AG08396 (cell line): ENCODE results near the gene DMAC2L.
A peak's percentile ranks its signal among the peaks of the same experiment; 100 is the strongest.
"Not testable (repeated sequence)": the region's sequence is repeated elsewhere in the genome, so short reads cannot be mapped to it uniquely, and the experiment has no call there.

Experiments
- DNase-seq: peaks from one replicate; pipeline ENCODE4 v3.0.0; 2012; ENCODE audit warnings: low spot score, mixed read lengths

Gene DMAC2L, protein sequence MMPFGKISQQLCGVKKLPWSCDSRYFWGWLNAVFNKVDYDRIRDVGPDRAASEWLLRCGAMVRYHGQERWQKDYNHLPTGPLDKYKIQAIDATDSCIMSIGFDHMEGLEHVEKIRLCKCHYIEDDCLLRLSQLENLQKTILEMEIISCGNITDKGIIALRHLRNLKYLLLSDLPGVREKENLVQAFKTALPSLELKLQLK

DNA sequence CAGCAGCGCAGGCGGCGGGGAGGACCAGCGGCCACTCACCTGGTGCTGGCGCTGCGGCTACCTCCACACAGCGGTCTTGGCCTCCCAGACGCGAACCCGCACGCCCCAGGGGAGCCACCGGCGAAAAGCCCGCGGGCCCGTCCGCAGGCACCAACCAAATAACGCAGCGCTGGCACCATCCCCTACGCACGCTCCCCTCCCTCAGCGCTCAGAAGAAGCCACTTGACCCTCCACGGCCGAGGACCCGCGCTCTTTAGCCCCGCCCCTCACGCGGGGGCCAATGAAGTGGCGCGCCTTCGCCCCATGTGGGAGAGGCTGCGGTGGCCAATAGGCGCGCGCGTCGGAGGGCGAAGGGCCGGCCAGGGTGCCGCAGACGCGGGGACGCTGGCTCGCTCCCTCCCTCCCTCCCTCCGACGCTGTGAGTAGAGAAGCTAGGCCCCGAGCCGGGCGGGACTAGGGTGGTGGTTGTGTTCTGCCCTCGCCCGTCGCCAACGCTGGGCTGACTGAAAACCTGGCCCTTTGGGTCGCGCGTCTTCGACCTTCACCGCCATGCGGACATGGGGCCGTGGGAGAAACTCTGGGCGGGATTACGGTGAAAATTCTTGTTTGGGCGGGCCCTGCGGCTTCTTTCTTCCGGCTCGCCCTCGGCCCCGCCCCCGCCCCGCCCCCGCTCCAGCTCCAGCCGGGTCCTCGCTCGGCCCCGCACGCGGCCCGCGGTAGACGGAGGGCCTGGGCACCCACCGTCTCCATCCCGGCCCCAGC is at the start of gene DMAC2L, which contains the start of gene L2HGDH:
Gene DMAC2L (plus strand): TSS at position 353 of the 762 bp plus-strand sequence. CDS start 9,164 bp downstream, outside the sequence.
Gene L2HGDH (minus strand): TSS at position 258 of the 762 bp plus-strand sequence. CDS start 79 bp downstream, at position 179.
- DNase-seq: peak; percentile 98

DNA sequence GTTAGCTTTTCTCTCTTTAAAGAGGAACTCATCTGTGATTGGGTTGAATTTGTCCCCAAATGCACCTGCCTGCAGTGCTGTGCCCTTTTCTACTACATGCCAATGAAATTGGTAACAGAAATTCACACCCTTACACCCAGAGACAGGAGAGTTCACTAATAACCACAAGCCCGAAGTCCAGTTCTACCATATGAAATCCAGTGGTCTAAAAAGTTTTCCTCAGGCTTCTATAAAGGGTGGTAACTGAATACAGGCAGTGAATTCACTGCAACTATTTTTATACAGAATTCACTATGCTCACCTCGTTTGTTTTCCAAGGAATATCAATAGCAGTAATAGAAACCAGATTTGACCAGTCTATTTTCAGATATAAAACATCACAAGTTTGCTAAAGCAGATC is 49.3 kb upstream of the DMAC2L start:
- no peak for DNase-seq

DNA sequence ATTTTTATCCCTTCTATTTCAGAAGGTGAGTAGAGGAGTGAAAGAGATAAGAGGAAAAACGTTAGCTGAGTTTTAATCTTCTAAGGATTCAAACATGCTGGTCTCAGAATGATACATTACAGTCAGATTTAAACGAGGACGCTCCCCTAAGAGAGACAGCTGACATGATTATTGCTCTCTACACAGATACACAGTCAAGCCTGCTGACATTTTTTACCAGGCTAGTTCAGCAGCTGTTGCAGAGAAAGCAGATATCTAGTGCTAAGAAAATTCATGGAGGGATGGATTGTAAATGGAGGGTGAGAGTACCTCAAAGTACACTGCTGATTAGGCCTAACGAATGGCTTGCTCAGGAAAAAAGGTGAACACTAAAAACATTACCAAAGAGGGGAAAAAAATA is 48.8 kb upstream of the DMAC2L start:
- DNase-seq: no peak

DNA sequence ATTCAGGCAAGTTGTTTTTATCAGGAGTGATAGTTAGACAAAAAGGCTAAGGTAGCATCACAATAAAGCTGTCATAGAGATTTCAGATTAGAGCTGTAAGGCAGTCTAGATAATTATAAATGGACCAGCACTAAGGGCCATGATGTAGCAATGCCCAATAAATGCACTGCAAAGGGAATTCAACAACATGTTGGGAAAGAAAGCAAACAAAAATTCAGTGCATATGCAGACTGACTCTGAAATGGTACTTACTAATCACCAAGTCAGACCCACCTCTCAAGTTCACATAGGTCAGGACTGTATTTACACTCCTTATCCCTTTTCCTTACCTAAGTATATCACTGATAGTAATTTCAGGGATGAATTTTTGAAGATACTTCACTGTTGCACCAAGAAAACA is 47.1 kb upstream of the DMAC2L start:
- no peak for DNase-seq

DNA sequence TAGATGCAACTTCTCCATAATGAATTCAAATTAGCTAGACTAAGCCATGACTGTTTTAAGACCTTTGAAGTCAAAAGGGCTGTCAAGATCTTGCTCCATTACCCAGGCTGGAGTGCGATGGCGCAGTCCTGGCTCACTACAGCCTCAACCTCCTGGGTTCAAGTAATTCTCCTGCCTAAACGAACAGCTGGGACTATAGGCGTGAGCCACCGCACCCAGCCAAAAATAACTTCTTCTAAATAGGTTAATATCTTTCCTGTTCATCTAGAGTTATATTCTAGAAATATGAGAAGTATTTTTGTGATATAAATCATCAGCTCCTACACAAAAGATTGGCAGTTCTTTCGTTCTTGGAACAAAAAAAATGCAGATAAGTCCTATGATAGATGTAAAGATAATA is 41.2 kb upstream of the DMAC2L start:
- DNase-seq: no peak

DNA sequence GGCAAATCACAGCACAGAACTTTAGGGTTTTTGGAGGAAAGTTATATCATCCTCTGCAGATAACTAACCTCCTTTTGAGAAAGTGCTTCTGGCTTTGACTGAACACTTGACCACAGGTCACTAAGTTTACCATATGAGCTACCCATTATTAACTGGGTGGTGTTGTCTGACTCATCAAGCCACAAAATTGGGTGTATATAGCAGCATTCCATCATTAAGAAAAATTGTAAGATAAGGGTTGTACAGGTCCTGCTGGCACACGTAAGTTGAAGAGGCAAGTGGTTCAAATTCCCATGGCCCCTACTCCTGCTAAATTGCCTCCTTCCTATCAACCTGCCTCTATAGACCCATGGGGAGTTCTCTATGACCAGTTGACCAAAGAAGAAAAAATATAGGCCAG is 39.6 kb upstream of the DMAC2L start:
- no peak for DNase-seq

DNA sequence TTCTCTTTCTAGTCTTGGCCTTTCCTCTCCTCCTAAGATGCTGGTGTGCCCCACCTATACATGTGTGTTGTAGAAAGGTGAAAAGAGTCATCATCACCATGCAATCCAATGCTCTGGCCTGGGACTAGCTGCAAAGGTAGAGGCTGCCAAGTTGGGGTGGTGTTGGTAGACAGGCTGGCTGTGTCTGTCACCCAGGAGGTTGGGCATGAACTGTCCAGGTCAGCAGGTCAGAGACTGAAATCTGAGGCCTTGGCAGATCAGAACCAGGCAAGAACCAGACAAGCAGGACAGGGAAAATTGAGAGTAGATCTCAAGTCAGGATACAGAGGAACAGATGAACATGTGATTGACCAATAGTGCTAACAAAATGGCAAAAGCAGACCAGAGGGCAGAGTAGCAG is 26.3 kb upstream of the DMAC2L start:
- DNase-seq: no peak

DNA sequence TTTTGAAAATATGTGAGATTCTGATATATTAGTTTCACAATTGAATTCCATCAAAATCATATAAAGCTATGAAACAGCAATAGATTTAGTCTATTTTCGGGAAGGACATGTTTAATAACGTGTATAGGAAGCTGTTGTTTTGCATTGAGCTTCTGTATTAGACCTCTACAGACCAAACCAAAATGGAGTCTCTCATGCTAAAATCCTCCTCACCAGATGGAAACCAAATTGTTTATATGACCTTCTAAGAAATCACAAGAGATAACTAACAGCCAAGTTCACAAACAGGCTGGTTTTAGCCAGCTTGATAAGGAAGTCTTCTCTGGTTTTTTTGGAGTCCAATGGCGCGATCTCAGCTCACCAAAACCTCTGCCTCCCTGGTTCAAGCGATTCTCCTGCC is 24.0 kb upstream of the DMAC2L start:
- no peak for DNase-seq

DNA sequence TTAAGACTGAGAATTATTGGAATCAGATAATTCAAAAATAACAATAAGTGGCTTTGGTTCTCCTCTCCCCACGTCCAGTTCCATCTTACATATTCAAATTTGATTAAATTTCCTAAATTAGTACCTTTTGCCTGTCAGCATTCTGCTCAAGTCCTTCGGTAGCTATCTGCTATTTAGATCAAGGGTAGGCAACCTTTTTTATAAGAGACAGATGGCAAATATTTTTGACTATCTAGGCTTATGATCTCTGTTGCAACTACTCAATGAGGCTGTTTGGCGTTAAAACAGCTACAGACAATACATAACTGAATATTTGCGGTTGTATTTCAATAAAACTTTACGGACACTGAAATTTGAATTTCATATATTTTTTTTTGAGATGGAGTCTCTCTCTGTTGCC is 21.8 kb upstream of the DMAC2L start:
- no peak for DNase-seq

DNA sequence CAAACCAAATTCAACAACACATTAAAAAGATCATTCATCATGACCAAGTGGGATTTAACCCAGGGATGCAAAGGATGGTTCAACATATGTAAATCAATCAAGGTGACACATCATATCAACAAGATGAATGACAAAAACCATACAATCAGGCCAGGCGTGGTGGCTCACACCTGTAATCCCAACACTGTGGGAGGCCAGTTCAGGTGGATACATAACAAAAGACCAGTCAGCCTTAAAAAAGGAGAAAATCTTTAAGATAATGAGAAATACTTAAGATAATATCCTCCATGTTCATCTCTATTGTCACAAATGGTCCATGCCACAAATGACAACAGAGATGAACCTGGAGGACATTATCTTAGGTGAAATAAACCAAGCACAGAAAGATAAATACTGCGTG is 12.5 kb upstream of the DMAC2L start:
- no peak for DNase-seq

DNA sequence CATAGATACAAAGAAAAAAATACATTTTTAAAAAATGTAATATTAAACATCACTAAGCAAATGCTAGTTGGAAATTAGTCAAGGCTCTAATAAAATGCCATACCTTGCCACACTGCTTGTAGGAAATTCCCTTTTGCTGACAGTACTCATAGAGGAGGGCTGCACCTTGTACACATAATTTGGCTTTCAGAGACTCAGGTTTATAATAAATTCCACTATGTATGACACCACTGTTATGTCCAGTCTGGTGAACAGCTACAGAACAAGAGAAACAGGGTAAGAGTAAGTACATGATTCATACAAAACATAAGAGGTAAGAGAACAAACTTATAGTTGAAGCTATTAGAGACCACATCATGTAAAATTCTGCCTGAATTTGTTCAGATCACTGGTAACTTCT is 10.2 kb upstream of the DMAC2L start:
- no peak for DNase-seq

DNA sequence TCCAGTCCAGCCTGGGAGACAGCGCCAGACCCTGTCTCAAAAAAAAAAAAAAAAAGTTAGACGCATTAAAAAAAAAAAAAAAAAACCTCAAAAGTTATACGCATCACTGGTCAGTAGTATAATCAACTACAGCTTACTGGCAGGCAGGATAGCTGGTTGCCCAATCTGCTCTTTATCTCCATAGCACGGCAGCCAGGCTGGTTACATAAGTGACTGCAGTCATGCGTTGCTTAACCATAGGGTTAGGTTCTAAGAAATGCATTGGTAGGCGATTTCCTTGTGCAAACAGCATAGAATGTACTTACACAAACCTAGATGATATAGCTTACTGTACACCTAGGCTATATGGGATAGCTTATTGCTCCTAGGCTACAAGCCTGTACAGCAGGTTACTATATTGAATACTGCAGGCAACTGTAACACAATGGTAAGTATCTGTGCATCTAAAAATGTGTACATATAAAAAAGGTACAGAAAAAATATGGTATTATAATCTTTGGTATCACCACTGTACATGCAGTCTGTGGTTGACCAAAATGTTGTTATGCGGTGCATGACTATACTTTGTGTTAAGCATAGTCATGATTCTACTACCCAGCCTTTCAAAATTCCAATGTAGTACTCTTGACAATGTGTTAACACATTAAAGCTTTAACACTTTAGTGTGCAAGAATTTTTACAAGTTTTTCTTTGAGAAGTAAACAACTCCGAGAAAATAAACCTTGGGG is 8.2 kb upstream of the DMAC2L start:
- no peak for DNase-seq

DNA sequence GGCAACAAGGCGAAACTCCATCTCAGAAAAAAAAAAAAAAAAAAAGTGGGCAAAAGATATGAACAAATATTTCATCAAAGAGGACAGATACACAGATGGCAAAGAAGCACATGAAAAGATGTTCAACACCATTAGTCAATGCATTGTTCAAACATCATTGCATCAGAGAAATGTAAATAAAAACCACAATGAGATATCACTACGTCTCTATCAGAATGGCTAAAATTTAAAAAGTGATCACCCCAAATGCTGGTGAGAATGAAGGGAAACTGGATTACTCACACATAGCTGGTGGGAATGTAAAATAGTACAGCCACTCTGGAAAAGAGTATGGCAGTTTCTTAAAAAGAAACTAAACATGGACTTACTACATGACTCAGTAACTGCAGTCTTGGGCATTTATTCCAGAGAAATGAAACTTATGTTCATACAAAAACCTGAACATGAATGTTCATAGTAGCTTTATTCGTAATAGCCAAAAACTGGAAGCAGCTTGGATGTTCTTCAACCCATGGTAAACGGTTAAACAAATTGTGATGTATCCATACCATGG is 3.7 kb upstream of the DMAC2L start:
- DNase-seq: no peak

DNA sequence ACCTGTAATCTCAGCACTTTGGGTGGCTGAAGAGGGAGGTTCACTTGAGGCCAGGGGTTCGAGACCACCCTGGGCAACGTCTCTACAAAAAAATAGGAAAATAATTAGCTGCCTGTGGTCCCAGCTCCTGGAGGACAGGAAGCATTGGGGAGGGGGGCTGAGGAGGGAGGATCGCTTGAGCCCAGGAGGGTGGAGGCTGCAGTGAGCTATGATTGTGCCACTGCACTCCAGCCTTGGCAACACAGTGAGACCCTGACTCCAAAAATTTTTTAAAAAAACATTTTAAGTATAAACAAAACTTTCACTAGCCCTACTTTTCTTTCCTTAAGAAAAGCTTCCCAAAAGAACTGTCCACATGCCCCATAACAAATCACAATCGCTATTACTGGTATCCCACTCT is 1.7 kb upstream of the DMAC2L start:
- no peak for DNase-seq

DNA sequence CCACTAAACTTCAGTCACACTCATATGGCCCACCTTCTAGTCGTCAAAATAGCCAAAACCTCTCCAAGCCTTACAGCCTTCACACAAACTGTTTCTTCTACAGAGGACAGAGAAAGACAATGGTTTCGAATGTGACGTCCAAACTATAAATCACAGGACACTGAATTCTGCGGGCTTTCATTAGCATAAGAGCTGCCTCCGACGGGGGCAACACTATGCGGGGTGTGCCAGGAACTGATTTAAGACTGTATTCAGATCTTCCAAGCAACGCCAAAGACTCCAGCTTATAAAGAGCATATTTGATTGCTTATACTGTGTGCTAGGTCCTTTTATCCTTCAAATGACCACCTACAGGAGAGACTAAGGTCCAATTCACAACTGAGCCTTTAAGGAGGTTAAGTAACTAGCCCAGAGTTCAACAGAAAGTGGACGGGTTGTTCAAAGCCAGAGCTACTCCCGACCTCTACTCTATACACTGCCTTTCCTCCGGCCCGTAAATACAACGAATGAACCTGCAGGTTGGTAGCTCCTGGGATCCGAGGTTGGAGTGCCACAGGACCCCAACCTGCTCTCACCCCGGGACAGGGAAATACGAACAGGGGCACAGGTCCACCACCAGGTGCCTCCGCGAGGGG is 670 bp upstream of the DMAC2L start:
- DNase-seq: no peak

DNA sequence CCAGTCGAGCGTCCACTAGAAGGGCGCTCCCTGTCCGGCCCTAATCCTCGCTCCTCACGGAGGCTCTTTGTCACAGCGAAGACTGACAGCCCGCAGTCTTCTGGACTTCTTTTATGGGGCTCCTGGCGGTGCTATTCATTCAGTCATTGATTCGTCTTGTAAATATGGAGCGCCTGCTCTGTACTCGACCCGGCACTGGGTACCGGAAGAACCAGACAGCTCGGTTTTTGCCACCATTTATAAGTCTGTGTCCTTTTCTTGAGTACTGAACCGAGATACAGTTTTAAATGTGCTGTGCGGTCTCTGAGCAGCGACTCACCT is 570 bp downstream of the DMAC2L start:
- no peak for DNase-seq

DNA sequence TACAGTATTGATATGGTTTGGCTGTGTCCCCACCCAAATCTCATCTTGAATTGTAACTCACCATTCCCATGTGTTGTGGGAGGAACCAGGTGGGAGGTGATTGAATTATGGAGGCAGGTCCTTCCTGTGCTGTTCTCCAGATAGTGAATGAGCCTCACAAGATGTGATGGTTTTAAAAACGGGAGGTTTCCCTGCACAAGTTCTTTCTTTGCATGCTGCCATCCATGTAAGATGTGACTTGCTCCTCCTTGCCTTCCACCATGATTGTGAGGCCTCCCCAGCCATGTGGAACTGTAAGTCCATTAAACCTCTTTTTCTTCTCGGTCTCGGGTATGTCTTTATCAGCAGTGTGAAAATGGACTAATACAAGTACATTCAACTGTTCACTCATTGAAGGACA is 2.0 kb downstream of the DMAC2L start:
- DNase-seq: not testable (repeated sequence)

DNA sequence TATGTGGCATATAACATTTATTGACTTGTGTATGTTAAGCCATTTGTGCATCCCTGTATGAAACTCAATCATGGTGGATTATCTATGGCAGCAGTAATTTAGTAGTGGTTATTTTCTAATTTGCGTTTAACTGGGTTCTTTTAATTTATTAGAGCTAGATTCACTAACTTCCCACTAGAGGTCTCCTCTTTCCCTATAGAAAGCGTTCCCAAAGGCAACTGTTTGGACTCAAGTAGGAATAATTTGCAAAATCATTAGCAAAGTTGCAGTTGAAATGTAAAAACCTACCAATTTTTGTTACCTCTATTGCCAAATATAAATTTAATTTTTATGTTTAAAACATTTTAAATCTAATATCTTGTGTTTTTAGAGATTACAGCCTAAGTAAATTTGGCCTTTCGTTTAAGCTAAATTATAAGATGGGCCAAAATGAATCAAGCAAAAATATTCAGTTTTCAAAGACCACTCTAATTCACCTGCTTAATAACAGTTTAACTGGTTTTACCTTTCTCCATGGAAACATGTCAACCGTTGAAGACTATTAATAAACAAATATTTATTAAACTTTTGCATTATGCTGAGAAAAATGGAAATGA is 6.0 kb downstream of the DMAC2L start:
- DNase-seq: no peak

DNA sequence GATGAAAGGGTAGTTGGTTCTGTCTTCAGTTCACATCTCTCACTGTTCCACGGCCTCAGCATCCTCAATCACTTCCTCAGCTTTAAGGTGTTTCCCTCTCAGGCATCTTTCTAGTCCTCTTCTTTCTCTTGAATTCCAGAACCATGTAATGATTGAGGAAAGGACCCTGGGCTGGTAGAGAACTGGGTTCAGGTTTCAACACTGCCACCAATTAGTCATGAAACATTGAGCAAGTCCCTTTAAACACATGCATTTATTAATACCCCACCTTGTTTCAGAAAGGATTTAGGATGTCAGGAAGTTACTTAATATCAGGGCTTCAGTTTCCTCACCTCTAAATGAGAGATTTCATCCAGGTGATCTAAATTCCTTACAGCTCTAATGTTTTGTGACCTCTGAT is 7.2 kb downstream of the DMAC2L start:
- no peak for DNase-seq

DNA sequence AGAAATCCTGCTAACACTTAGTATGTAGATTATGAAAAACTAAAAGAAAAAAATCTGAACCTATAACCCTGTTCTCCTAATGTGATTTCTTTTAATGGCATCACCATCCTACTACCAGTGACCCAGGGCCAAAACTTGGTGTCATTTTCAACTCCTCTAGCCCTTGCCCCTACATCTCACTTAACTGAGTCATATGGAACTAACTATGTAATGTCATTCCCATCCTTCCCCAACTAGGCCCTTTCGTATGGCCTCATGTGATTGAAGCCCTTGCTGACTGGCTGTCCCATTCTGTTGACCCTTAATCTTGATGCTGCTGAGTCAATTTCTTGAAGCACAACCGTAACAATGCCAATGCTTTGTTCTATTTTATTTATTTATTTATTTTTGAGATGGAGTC is 7.6 kb downstream of the DMAC2L start:
- no peak for DNase-seq

DNA sequence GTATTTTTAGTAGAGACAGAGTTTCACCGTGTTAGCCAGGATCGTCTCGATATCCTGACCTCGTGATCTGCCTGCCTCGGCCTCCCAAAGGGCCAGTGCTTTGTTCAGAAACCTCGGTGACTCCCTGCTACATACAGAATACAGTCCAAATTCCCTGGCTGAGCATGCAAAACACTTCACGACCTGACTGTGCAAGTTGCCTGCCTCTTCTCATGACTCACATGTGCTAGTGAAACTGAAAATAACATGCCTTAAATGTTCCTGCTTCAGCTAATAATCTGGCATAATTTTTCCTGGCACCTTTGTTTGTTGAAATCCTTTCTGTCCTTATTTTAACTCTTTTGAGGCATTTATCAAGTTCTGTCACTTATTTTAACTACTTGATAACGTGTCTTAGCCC is 8.2 kb downstream of the DMAC2L start:
- DNase-seq: peak; percentile 60

DNA sequence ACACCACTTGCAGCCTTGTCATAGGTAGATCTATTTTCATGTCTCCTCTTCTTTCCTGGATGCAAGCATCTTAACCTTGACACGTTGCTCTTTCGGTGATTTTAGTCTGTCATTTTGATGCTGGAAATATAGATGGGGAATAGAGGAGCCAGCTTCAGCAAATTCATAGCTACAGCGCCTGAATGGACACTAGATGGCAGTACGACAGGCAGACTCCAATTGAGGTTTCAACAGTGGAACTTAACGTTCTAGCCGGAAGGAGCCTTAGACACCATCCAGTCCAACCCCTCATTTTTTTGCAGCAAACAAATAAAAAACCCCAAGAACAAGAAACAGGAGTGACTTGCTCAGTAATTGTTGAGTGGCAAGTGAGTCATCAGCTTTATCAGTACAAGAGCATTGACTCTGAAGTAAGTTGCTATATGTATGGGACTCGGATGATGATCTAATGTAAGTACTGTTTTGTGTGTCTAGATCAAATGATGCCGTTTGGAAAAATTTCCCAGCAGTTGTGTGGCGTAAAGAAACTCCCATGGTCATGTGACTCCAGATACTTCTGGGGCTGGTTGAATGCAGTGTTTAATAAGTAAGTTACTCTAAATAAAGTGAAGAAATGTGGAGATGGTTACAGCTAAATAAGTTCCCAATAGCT is 9.0 kb downstream of the DMAC2L start:
- DNase-seq: peak; percentile 68
